Right hindlimb (tissue), 1 donor: ENCODE data around the gene NIN.

Experiments used
- DNase-seq: peaks from one replicate; pipeline ENCODE4 v3.0.0-alpha.2; 2018

Gene NIN, protein sequence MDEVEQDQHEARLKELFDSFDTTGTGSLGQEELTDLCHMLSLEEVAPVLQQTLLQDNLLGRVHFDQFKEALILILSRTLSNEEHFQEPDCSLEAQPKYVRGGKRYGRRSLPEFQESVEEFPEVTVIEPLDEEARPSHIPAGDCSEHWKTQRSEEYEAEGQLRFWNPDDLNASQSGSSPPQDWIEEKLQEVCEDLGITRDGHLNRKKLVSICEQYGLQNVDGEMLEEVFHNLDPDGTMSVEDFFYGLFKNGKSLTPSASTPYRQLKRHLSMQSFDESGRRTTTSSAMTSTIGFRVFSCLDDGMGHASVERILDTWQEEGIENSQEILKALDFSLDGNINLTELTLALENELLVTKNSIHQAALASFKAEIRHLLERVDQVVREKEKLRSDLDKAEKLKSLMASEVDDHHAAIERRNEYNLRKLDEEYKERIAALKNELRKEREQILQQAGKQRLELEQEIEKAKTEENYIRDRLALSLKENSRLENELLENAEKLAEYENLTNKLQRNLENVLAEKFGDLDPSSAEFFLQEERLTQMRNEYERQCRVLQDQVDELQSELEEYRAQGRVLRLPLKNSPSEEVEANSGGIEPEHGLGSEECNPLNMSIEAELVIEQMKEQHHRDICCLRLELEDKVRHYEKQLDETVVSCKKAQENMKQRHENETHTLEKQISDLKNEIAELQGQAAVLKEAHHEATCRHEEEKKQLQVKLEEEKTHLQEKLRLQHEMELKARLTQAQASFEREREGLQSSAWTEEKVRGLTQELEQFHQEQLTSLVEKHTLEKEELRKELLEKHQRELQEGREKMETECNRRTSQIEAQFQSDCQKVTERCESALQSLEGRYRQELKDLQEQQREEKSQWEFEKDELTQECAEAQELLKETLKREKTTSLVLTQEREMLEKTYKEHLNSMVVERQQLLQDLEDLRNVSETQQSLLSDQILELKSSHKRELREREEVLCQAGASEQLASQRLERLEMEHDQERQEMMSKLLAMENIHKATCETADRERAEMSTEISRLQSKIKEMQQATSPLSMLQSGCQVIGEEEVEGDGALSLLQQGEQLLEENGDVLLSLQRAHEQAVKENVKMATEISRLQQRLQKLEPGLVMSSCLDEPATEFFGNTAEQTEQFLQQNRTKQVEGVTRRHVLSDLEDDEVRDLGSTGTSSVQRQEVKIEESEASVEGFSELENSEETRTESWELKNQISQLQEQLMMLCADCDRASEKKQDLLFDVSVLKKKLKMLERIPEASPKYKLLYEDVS (N-terminal part only)

DNA sequence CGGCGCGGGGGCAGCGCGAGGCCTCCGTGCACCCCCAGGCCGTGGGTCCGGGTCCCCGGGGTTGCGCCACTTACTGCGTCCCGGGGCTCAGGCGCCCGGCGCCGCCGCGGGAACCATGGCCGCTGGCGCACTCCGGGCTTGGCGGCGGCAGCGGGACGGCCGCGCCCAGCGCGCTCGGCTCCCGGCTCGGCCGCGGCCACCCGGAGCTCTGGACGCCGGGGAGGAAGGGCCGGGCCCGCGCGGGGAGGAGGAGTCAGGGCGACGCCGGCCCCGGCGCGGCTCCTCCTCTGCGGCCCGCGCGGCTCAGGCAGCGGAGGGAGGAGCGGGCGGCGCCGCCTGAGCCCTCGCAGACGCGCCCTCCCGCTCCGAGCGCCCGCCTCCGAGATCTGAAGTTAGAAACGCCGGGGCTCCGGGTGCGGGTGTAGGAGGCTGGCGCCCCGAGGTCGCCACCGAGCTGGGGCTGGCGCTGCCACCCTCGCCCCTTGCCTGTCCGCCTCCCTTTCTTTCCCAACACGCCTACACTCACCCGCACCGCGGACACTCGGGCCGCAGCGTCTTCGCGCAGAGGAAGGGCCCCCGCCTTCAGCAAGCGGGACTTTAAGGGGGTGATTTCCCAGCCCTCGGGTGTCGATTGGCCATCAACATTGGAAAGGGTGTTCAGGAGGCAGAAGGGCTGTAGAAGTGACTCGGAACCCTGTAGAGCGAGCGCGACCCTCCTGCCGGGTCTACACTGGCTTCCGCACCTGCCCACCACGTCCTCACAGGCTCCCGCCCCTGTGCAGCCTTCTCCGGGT is at the start of gene NIN:
Gene NIN (minus strand): TSS at position 231 of the 794 bp plus-strand sequence. CDS start 9,106 bp downstream, outside the sequence.
- DNase-seq, result peak; percentile 82

DNA sequence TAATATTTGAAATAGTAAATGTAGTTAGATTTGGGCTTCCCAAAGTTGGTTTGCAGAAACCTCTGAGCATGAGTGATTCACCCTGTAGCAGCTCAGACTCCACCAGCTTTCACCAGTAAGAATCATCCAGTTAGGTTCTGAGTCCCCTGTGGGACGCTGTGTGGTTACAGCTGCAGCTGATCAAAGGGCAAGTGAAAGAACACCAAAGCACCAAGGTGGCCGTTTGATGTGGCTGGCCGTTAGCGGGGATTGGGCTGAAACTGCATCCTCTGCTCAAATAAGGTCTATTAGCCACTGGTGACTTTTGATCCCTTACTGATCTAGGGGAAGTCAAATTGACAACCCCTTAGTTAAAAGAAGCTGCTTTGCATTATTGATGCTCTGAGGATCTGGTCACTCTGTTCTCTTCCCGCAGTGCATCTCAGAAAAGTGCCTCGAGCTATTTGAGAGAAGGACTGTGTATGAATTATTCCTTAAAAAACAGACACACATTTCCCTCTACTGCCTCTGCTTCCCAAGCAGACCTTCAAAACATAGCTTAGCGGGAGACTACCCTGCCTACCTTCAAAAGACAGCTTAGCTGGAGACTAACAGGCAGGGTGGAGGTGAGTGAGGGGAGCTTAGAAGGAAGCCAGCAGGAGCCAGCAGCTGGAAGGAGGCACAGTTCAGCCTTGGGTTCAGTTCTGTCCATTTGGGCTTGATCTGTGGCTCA is 44.6 kb upstream of the NIN start:
- no peak for DNase-seq

DNA sequence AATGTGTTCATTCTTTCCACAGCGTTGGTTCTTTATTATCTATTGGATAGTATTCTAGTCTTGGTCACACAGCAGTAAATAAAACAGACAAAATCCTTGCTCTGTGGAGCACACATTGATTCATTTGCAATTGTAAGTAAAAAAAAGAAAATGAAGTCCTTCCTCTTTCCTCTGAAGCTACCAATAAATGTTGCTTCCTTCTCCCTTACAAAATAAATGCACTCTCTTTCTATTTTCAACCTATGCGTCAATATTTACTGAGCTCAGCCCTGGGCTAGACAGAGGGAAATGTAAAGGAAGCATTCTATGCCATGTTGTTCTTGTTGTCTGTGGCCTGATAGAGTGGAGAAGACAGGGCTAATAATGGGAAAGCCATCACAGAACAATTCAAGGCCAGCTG is 43.8 kb upstream of the NIN start:
- no peak for DNase-seq

DNA sequence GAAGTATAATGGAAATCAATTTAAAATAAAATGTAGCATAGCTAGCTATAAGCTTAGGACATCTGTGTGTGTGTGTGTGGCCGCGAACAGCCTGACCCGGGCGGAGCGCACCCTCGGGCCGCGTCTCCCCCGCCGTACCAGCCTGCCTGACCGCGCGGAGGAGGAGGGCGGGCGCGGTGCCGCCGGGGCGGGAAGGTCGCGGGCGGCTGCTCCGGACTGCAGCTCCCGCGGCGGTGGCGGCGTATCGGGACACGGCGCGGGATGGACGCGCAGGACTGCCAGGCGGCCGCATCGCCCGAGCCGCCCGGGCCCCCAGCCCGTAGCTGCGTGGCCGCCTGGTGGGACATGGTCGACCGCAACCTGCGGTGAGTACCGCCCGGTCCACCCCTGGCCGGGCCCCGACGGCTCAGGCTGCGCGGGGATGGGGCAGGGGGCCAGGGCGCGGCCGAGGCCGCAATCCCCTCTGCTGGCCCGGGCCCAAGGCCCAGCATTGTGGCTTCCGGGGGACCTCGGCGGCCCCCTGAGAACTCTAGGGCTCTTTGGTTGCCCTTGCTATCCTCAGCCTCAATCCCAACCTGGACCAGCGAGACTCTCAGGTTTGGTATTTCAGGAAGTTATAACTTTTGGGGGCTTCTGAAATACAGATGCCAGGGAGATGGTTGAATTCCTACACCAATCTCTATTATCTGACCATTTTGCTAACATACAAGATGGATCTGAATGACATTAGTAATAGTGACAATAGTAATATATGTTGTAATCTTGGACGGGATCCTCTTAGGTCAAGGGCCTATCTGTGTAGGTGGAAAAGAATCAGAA is 41.2 kb upstream of the NIN start, which contains the start of gene ABHD12B:
Gene ABHD12B (plus strand): TSS at position 140 of the 819 bp plus-strand sequence. CDS start 122 bp downstream, at position 262.
- peak; percentile 28 for DNase-seq

DNA sequence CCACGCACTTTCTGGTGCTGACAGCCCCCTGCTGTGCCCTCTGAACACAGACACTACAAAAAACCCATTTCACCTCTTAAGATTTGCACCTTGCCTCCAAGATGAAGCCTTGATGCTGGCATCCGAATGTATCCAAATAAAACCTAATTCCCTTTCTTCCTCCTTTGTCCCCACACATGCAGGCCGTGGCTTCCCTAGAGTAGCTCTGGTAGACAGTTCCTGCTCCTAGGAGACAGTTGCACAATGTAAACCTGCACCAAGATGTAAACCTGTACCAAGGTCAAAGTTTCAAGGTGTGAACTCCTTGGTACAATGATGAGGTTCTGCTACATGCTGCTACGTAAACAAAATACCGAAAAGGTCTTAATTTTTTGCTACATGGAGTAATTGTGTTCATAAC is 40.3 kb upstream of the NIN start:
- DNase-seq, result no peak

DNA sequence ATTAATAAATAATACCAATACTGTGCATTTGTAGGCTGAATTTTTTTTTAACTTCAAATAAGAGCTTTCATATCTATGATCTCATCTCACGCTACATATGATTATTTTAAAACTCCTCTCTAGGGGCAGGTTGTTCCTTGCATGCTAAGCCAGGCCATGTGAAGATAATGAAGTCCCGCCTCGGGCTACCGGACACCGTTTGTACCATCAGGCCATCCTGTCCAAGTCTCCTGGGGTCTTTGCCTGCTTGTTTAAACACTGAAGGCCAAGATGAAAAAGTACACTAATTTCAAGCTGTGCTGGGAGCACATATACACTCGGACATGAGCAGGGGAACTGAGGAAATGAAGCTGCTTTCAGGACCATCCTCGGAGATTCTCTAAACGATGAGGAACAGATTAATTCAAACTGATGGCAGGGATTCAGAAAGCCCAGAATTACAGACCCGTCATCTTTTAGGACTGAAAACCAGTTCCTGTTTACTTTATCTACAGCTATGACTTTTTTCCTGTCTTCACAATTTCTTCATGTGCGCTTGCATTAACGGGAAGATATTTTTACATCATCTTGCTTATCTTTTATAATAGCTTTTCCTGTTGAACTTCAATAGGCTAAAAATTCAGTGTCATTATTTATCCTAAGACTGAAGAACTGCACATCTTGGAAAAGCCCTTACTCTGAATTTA is 34.6 kb upstream of the NIN start:
- DNase-seq, result no peak

DNA sequence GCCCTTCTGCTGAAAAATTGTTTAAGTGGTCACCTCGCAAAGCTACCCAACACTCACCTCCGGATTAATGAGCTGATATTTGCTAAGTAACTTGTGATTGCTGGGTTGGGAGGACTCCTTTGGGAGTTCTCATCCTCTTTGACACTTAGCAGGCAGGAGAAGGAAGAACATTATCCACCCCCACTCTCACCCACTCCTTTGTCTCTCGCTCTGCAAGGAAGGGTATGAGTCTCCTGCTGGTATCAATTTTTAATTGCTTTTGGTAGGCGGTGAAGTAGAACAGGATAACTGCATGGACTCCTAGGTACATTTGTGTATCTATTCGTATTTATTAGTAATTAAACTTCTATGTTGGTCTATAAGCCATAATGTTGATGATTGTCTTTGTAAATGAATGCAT is 34.0 kb upstream of the NIN start:
- no peak for DNase-seq

DNA sequence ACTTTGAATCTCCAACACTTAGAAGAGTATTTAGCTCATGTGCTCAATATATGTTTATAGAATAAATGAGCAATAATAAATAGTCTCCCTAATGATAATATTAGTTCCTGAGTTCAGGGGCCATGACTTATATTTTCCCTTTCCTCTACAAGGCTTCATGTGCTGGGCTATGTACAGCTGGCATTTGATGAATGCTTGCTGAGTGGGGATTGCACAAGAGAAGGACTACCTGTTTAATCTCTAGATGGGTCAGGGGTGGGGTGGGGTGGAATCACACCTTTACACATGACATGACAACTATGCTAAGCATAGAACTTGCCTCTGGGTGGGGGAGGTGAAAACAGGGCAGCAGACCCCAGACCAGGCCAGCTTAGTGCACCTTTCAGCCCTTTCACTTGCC is 33.3 kb upstream of the NIN start:
- DNase-seq, result no peak

DNA sequence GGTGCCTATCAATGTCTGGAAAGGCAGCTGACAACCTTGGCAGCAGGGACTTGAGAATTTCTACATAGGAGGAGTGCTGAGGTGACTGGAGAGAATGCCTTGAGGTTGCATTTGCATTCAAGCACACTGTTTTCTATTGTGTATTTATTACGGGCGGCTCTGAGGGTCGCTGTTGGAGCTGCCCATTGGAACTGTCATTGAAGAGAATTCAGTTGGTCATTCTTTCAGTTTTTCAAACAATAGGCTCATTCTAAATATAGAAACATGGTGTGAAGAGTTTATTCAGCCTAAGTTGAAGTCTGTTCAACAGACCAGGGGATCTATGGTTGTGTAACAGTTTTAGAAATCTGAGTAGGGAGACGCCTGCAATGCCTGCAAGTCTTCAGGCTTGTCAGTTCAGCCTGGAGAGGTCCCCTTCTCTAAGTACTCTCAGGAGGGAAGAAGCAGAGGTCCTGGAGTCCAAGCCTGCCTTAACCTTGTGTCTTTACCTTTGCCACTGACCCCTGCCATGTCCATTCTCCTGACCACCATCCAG is 31.1 kb upstream of the NIN start:
- no peak for DNase-seq

DNA sequence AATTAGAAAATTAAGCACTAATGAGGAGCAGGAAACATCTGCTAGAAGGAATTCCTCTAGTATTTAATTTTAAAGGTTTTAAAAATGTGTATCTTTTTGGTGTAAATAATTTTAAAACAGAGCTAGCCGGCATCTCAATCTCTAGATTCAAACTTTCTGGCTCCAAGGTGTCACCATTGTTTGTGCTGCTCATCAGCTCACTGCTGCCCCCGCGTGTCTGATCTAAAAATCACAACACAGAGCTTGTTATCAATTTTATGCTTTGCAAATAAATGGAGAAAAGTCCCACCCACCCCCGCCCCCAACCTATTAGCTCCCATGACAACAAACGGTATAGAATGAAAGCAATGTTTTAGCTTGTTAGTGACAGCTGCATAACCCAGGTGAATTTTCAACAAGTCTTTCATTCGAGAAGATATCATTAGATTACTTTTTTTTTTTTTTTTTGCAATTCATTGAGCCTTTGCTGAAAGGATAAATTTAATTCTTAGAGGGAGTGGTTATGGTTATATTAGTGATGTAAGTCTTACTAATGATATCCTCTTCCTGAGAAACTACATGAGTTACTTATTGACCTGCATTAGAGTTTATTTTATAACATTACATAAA is 29.6 kb upstream of the NIN start:
- DNase-seq, result peak; percentile 90

DNA sequence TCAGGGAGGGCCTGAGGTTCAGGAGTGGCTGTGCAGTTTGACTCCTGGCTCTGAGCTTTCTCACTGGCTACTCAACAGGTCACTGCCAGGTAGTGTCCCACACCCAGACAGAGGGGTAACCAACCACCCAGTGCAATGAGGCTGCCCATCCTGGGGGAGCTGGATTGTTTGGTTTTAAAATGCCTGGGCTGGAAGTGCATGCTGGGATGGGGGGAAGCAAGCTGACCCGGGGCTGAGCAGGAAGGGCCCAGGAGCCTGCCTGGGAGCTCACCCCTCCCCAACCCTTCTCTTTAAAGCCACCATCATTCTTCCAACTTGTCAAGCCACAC is 28.3 kb upstream of the NIN start:
- DNase-seq, result no peak

DNA sequence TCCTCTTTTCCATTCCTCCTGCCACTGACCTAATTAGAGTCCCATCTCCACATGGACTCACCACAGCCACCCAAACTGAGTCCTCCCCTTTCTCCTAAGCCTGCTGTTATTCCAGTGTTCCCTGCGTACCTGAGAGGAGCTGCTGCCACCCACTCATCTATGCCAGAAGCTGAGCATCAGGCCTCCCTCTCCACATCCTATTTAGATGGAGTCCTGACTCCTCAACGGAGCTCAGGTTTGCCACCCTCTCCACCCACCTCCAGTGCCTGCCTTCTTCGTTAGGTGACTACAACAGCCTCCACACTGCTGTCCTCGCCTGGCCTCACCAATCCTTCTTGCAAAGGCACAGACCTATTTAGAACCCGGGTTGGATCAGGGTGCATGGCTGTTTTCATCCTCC is 25.7 kb upstream of the NIN start:
- no peak for DNase-seq

DNA sequence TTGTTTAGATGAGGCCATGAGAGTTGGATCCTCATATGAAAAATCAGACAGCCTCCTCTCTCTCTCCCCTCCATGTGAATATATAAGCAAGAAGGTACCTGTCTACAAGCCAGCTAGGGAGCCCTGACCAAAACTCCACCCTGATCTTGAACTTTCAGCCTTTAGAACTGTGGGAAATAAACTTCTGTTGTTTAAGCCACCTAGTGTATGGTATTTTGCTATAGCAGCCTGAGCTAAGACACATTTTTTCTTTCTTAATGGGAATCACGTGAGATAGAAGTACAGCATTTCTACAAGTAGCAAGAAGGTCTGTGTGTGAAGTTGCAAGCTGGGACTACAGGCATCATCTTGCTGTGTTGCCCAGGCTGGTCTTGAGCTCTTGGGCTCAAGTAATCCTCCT is 24.6 kb upstream of the NIN start:
- DNase-seq, result no peak

DNA sequence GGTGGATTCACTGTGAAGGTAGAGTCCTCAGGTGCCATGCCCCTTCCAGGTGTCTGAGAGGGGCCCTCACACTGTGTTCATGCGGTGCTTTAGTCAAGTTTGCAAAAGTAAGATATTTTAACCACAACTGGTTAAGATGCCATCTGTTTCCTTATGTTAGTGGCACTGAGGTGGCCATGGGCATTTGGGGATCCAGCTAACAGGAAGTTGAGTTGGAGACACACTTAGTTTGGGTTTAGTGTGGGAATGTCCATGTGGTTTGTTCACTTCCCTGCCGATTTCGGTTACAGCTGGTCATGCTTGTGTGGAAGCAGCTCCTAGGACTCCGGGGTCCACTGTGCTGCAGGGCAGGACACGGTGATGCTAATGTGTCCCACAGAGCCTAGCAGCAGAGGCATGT is 23.6 kb upstream of the NIN start:
- no peak for DNase-seq

DNA sequence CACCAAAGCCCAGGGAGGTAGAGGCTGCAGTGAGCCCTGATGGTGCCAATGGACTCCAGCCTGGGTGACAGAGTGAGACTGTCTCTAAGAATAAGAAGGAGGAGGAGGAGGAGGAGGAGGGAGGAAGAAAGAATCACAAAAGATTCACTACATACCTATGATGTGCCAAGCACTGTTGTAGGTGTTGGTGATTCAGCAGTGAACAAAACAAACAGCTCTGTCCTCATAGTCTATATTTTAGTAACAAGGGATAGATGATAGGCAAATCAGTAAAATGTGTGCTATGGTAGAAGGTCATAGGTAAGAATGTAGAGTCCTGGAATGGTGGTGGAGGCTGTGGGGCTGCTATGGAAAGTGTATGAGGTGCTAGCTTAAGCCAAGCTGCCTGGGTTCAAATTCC is 22.9 kb upstream of the NIN start:
- DNase-seq, result no peak

DNA sequence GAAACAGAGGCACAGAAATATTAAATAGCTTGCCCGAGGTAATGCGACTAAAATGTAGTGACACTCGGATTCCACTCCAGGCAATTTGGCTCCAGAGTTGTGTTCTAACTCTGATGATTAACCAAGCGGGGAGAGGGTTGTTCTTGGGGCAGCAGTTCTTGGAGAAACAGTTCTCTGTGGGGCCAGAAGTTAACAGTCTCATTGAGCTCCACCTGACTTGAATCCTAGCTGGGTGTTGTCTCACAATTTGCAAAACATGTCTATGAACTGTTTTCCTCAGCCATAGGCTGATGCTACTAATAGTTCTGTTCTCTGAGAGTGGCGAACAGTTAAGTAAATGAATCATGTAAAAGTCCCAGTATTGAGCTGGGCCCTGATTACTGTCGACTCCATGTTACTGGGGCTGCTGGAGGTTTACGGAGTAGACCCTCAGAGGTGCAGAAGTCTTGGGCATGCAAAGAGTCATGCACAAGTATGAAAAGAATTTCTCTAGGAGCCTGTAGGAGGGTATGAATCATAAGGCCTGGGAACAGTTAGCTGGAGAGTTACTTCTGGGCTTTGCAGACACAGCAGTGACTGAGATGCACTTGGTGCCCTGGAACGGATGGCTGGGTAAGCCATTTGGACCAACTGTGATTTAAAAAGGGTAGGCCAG is 15.4 kb upstream of the NIN start:
- DNase-seq, result no peak

DNA sequence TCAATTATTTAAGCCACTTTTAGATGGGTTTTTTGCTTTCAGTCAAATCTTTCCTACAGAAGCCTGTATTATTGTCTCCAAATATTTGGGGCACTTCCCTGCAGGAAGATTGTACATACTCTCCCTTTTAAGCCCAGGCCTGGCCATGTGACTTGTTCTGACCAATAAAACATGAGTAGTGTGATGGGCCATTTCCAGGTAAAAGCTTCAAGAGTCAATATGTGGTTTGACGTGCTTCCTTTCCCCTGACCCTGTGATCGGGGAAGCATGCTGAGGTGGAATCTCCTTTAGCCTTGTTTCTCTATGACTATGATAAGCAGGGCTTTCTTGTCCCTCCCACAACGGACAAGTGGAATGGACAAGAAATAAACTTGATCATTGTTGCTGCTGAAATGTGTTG is 14.2 kb upstream of the NIN start:
- no peak for DNase-seq

DNA sequence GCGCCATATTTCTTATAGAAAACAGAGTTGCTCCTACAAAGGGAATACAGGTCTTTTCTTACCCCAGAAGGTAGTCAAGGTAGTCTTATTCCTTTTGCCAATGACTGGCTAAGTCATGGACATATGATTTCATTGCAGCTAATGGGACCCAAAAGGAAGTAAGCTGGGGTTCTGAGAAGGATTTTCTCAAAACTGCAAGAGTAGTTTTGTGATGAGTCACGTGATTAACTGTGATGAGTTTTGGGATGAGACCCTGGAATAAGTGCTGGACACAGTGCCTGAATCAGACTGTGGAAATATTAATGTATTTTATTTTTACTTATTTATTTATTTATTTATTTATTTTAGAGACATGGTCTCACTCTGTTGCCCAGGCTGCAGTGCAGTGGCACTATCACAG is 13.4 kb upstream of the NIN start:
- DNase-seq, result no peak

DNA sequence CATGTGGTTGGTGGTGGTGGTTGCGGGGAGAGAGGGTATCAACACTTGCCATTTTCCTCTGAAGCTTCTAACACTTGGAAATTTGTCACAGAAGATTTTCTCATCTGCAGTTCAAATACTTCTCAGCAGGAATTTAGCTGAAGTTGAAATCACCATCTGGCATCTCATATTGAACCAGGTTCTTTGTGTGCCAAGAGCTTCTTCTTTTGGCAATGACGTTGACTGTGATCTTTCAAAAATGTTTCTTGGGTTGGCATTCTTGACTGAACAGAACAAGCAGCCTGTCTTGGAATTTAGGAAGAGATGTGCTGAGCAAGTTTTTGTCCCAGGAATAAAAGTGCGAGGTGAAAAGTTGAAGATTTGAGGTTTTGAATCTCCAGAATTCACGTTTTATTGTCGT is 8.7 kb upstream of the NIN start:
- DNase-seq, result no peak
